Epithelial cell of esophagus (primary cell): Measurements from ENCODE around the gene GALNTL6.

Experiments
- DNase-seq: peaks from one replicate; pipeline ENCODE4 v3.0.0; 2010; ENCODE audit warnings: low read depth
- H3K4me3 ChIP-seq: 2 replicates; pipeline ENCODE4 v1.5.1; 2011; ENCODE audit warnings: mild to moderate bottlenecking, low read length, control low read depth
- TF ChIP-seq, protein P1 (sequence below): IDR thresholded peaks from 2 replicates; pipeline ENCODE4 v1.5.1; 2011; ENCODE audit warnings: low read depth, mild to moderate bottlenecking, low read length, control low read depth, inconsistent platforms; ENCODE audit not compliant: insufficient read depth; ENCODE audit errors: missing control alignments

The GALNTL6 gene

GRCh38 chr4:171812665-171813525 is at the start of gene GALNTL6:
Gene GALNTL6, plus strand, starts transcription at chr4:171813404.
- DNase-seq = peak; percentile 22
- peak within 1 kb of the TSS; percentile 32 for H3K4me3 ChIP-seq
- TF ChIP-seq, protein P1, sequence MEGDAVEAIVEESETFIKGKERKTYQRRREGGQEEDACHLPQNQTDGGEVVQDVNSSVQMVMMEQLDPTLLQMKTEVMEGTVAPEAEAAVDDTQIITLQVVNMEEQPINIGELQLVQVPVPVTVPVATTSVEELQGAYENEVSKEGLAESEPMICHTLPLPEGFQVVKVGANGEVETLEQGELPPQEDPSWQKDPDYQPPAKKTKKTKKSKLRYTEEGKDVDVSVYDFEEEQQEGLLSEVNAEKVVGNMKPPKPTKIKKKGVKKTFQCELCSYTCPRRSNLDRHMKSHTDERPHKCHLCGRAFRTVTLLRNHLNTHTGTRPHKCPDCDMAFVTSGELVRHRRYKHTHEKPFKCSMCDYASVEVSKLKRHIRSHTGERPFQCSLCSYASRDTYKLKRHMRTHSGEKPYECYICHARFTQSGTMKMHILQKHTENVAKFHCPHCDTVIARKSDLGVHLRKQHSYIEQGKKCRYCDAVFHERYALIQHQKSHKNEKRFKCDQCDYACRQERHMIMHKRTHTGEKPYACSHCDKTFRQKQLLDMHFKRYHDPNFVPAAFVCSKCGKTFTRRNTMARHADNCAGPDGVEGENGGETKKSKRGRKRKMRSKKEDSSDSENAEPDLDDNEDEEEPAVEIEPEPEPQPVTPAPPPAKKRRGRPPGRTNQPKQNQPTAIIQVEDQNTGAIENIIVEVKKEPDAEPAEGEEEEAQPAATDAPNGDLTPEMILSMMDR = no peak

- no peak for DNase-seq
- no peak overlapping the region for H3K4me3 ChIP-seq
- TF ChIP-seq, protein P1 = no peak
Measured at GRCh38 chr4:171765514-171765913, 47.7 kb upstream of the GALNTL6 start.

DNA sequence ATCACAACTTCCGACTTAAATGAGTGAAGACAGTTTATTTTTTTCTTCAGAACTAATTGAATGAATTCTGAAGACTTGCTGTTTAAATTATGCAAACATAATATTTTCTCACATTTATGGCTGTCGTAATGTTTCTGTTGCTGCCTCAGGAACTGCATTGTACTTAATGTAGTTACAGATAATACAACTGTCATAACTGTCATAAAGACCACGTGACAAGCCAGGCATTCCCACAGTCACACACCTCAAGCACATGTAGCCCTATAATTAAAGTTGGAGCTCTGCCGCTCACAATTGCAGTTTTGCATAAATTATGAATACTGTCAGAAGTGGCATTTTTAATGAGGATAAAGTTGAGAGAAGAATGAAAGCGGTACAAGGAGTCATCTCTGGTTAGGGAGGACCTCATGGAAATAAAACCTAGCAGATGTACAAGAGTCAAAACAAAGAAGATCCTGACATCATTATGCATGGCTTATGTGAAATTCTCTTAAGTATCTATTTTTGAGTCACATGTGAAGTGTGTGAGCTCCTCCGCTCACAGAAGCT is 38.5 kb upstream of the GALNTL6 start:
- no peak overlapping the region for H3K4me3 ChIP-seq
- TF ChIP-seq, protein P1 = no peak
- no peak for DNase-seq

GRCh38 chr4:171779301-171779700 is 33.9 kb upstream of the GALNTL6 start:
- no peak overlapping the region for H3K4me3 ChIP-seq
- DNase-seq = no peak
- TF ChIP-seq, protein P1 = no peak

DNA sequence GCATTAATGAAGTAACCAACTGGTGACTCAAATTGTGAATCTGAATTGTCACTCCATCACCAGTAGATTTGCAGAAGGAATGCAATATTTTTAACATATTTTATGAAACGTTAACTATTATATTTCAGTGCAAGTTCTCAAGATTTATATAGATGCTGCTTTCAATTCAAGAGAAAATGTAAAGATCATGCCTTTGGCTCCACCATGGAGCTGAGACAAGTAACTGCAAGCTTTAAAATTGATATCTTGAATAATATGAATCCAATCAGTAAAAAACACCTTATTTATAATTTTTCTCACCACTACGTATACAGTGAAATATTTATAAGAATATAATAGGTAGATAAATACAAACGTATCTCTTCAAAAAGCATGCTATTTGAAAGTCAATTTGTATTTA is 27.8 kb upstream of the GALNTL6 start:
- TF ChIP-seq, protein P1 = no peak
- H3K4me3 ChIP-seq = no peak overlapping the region
- DNase-seq = no peak

DNA sequence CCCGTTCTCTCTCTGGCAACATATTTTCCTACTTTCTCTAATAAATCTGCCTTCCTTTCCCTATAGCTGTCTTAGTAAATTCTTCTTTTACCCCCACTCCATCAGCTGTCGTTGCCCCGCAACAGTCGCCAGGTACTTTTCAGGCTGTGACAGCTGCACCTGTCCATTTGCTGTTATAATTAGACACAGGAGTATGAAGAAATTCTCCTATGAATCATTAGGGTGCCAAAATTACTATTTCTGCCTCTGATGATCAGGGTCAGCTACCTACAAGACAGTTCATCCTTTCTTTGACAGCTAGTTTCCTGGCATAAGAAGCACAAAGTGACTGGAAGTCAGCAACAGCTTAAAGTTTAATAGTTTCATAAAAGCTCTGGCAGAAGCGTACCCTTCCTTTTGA is 19.5 kb upstream of the GALNTL6 start:
- TF ChIP-seq, protein P1 = no peak
- no peak for DNase-seq
- no peak overlapping the region for H3K4me3 ChIP-seq
